Astrocyte (in vitro differentiated cells and primary cell): ENCODE data around the gene EXD1.

Experiments
- EZH2 ChIP-seq: IDR thresholded peaks from 2 replicates; pipeline ENCODE4 v1.6.1; 2012; ENCODE audit warnings: mild to moderate bottlenecking, low read length, inconsistent platforms; ENCODE audit not compliant: insufficient read depth
- TF ChIP-seq, protein P1 (sequence below): IDR thresholded peaks from 2 replicates; pipeline ENCODE4 v1.5.1; 2011; ENCODE audit warnings: low read depth, mild to moderate bottlenecking, inconsistent platforms, low read length, moderate library complexity; ENCODE audit not compliant: insufficient read depth

DNA sequence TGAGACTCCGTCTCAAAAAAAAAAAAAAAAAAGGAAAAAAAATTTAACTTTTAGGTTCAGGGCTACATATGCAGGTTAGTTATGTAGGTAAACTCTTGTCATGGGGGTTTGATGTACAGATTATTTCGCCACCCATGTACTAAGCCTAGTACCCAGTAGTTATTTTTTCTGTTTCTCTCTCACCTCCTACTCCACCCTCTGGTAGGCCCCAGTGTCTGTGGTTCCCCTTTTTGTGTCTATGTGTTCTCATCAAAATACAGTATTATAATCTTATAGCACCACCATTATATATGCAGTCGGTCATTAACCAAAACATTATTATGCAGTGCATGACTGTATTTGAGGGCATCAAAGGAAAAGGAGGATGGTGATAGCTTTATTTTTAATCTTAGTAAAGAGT is 47.8 kb upstream of the EXD1 start:
- TF ChIP-seq EZH2, result no peak
- TF ChIP-seq, protein P1, sequence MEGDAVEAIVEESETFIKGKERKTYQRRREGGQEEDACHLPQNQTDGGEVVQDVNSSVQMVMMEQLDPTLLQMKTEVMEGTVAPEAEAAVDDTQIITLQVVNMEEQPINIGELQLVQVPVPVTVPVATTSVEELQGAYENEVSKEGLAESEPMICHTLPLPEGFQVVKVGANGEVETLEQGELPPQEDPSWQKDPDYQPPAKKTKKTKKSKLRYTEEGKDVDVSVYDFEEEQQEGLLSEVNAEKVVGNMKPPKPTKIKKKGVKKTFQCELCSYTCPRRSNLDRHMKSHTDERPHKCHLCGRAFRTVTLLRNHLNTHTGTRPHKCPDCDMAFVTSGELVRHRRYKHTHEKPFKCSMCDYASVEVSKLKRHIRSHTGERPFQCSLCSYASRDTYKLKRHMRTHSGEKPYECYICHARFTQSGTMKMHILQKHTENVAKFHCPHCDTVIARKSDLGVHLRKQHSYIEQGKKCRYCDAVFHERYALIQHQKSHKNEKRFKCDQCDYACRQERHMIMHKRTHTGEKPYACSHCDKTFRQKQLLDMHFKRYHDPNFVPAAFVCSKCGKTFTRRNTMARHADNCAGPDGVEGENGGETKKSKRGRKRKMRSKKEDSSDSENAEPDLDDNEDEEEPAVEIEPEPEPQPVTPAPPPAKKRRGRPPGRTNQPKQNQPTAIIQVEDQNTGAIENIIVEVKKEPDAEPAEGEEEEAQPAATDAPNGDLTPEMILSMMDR, result no peak
